ENCODE measurements around the gene HSPA1L. TPM values are rescaled to one million over a fixed set of nuclear protein-coding genes. Genes with fewer than 3 reads are reported as not detected.
A peak's percentile ranks its signal among the peaks of the same experiment; 100 is the strongest.

The HSPA1L gene
- total and polyA plus RNA-seq, 10 of the 15 experiments (the other 5 are each of a cell fraction or from before 2014, with no cell fraction given), result 0.69 to 2.5 (median 1.5) TPM

- TF ChIP-seq SUPT20H (IDR thresholded peaks at IDR 0.05; ENCODE audit: borderline replicate concordance, control insufficient read depth, low read depth, low read length) (no peak), ZNF622 (IDR thresholded peaks at IDR 0.05) (no peak), IKZF1 (conservative IDR thresholded peaks at IDR 0.05) (no peak; the same call in 1 of the 2 replicates), TBL1XR1 (IDR thresholded peaks at IDR 0.05; ENCODE audit: low read depth, low read length) (no peak), SKIL (IDR thresholded peaks at IDR 0.05; ENCODE audit: low read depth, poor library complexity, severe bottlenecking) (peak; percentile 78), BCL3 (IDR thresholded peaks at IDR 0.05; ENCODE audit: borderline replicate concordance, insufficient read depth, low read depth, low read length, poor library complexity, severe bottlenecking) (no peak), CREM (IDR thresholded peaks at IDR 0.05; ENCODE audit: low read depth) (no peak), HDAC6 (IDR thresholded peaks at IDR 0.05; ENCODE audit: unreplicated experiment) (peak; percentile 6), ZBTB4 (CRISPR knock-in tag; IDR thresholded peaks at IDR 0.05) (no peak), MXI1 (IDR thresholded peaks at IDR 0.05; ENCODE audit: low read depth, low read length) (no peak), FOXK2 (IDR thresholded peaks at IDR 0.05) (no peak), TCF7 (IDR thresholded peaks at IDR 0.05; ENCODE audit: borderline replicate concordance) (no peak), ZBTB11 (CRISPR knock-in tag; IDR thresholded peaks at IDR 0.05) (no peak), JUND (IDR thresholded peaks at IDR 0.05; ENCODE audit: low read depth, low read length) (no peak), SREBF2 (IDR thresholded peaks at IDR 0.05; ENCODE audit: low read length) (no peak), SP1 (IDR thresholded peaks at IDR 0.05; ENCODE audit: low read depth, low read length) (no peak), HDAC2 (IDR thresholded peaks at IDR 0.05) (no peak), SIX5 (IDR thresholded peaks at IDR 0.05; ENCODE audit: low read depth, low read length, severe bottlenecking) (no peak)
Measured at GRCh38 chr6:31826793-31827285, 11.8 kb upstream of the HSPA1L start (continued).

All from GM12878 (cell line).